H9 (cell line): ENCODE data around the gene SLC26A6. TPM values are rescaled to one million over a fixed set of nuclear protein-coding genes. Genes with fewer than 3 reads are reported as not detected.
A peak's percentile ranks its signal among the peaks of the same experiment; 100 is the strongest.

Experiments
- DNase-seq: peaks from one replicate; pipeline ENCODE4 v3.0.0-alpha.2; 2017
- H2AFZ ChIP-seq: one replicate; pipeline ENCODE4 v1.6.1; 2013; ENCODE audit warnings: mild to moderate bottlenecking, low read length, control low read depth, moderate library complexity
- H2AK5ac ChIP-seq: 2 replicates; pipeline ENCODE4 v1.6.1; 2013; ENCODE audit warnings: low read length, control low read depth, mixed read lengths; ENCODE audit not compliant: insufficient read length
- H2BK120ac ChIP-seq: one replicate; pipeline ENCODE4 v1.6.1; 2013; ENCODE audit warnings: low read depth, mild to moderate bottlenecking, low read length, control low read depth, inconsistent platforms; ENCODE audit not compliant: poor library complexity, severe bottlenecking
- H2BK12ac ChIP-seq: 2 replicates; pipeline ENCODE4 v1.6.1; 2013; ENCODE audit warnings: low read length, control low read depth, mixed read lengths, low read depth; ENCODE audit not compliant: insufficient read length
- H2BK15ac ChIP-seq: 2 replicates; pipeline ENCODE4 v1.6.1; 2013; ENCODE audit warnings: low read depth, low read length, control low read depth
- H2BK20ac ChIP-seq: one replicate; pipeline ENCODE4 v1.6.1; 2013; ENCODE audit warnings: low read depth, mild to moderate bottlenecking, low read length, control low read depth, inconsistent platforms; ENCODE audit not compliant: poor library complexity, severe bottlenecking
- H2BK5ac ChIP-seq: 2 replicates; pipeline ENCODE4 v1.6.1; 2013; ENCODE audit warnings: low read length, control low read depth, mixed read lengths; ENCODE audit not compliant: insufficient read length
- H3K14ac ChIP-seq: 2 replicates; pipeline ENCODE4 v1.6.1; 2013; ENCODE audit warnings: low read length, control low read depth; ENCODE audit not compliant: insufficient read depth
- H3K18ac ChIP-seq: 2 replicates; pipeline ENCODE4 v1.6.1; 2013; ENCODE audit warnings: low read depth, mild to moderate bottlenecking, mixed read lengths, low read length, control low read depth; ENCODE audit not compliant: insufficient read length
- H3K23ac ChIP-seq: 2 replicates; pipeline ENCODE4 v1.6.1; 2013; ENCODE audit warnings: low read length, control low read depth, mixed read lengths, low read depth; ENCODE audit not compliant: insufficient read length
- H3K23me2 ChIP-seq: 2 replicates; pipeline ENCODE4 v1.6.1; 2013; ENCODE audit warnings: low read depth, mild to moderate bottlenecking, mixed read lengths, low read length, control low read depth; ENCODE audit not compliant: insufficient read length, poor library complexity, severe bottlenecking
- H3K27ac ChIP-seq: 2 replicates; pipeline ENCODE4 v1.5.1; 2013; ENCODE audit warnings: low read length, control low read depth, mixed read lengths, low read depth; ENCODE audit not compliant: insufficient read length
- H3K27me3 ChIP-seq: 2 replicates; pipeline ENCODE4 v1.6.1; 2013; ENCODE audit warnings: low read length, control low read depth, inconsistent platforms; ENCODE audit not compliant: insufficient read depth
- H3K4ac ChIP-seq: 2 replicates; pipeline ENCODE4 v1.6.1; 2013; ENCODE audit warnings: low read depth, mild to moderate bottlenecking, control low read depth, inconsistent platforms, low read length, moderate library complexity
- H3K4me1 ChIP-seq: 2 replicates; pipeline ENCODE4 v1.6.1; 2013; ENCODE audit warnings: low read length, control low read depth, inconsistent platforms; ENCODE audit not compliant: insufficient read depth
- H3K4me2 ChIP-seq: 2 replicates; pipeline ENCODE4 v1.6.1; 2013; ENCODE audit warnings: low read length, control low read depth, mixed read lengths; ENCODE audit not compliant: insufficient read length, insufficient read depth
- H3K56ac ChIP-seq: 2 replicates; pipeline ENCODE4 v1.6.1; 2013; ENCODE audit warnings: low read depth, mild to moderate bottlenecking, mixed read lengths, low read length, control low read depth; ENCODE audit not compliant: insufficient read length
- H3K79me1 ChIP-seq: 2 replicates; pipeline ENCODE4 v1.6.1; 2013; ENCODE audit warnings: low read depth, mild to moderate bottlenecking, moderate library complexity, low read length, control low read depth, inconsistent platforms; ENCODE audit not compliant: insufficient read depth, poor library complexity, severe bottlenecking
- H3K79me2 ChIP-seq: 2 replicates; pipeline ENCODE4 v1.6.1; 2013; ENCODE audit warnings: low read length, control low read depth, inconsistent platforms; ENCODE audit not compliant: insufficient read depth
- H3K9ac ChIP-seq: 2 replicates; pipeline ENCODE4 v1.6.1; 2013; ENCODE audit warnings: low read length, control low read depth, mixed read lengths; ENCODE audit not compliant: insufficient read length; ENCODE audit errors: extremely low read depth
- H3K9me3 ChIP-seq: one replicate; pipeline ENCODE4 v1.6.1; 2013; ENCODE audit warnings: low read depth, low read length, inconsistent platforms; ENCODE audit not compliant: control insufficient read depth
- H3T11ph ChIP-seq: one replicate; pipeline ENCODE4 v1.6.1; 2013; ENCODE audit warnings: mild to moderate bottlenecking, low read length, control low read depth, inconsistent platforms
- H4K20me1 ChIP-seq: one replicate; pipeline ENCODE4 v1.6.1; 2013; ENCODE audit not compliant: control insufficient read depth, insufficient read length, insufficient read depth
- H4K5ac ChIP-seq: 2 replicates; pipeline ENCODE4 v1.6.1; 2013; ENCODE audit warnings: low read depth, mild to moderate bottlenecking, mixed read lengths, low read length, control low read depth; ENCODE audit not compliant: insufficient read length
- H4K8ac ChIP-seq: replicated peaks from 2 replicates; pipeline ENCODE4 v1.6.1; 2013; ENCODE audit warnings: low read length, control low read depth, mixed read lengths, low read depth; ENCODE audit not compliant: insufficient read length
- H4K91ac ChIP-seq: 2 replicates; pipeline ENCODE4 v1.6.1; 2013; ENCODE audit warnings: low read depth, mild to moderate bottlenecking, moderate library complexity, mixed read lengths, low read length, control low read depth; ENCODE audit not compliant: insufficient read length
- H3K27ac Mint-ChIP-seq, 3 experiments: 2 replicates in 2 of 3; 3 replicates in 1 of 3; pipeline ENCODE4 v1.8.0; 2020 to 2021; ENCODE audit warnings: mixed read lengths in 3 of 3, mild to moderate bottlenecking in 1 of 3, moderate library complexity in 1 of 3
- H3K27me3 Mint-ChIP-seq: 2 replicates; pipeline ENCODE4 v1.8.0; 2021; ENCODE audit warnings: low read depth, mild to moderate bottlenecking, moderate library complexity, mixed read lengths
- H3K36me3 Mint-ChIP-seq, 3 experiments: 2 replicates in 2 of 3; 3 replicates in 1 of 3; pipeline ENCODE4 v1.8.0; 2020 to 2021; ENCODE audit warnings: low read depth in 3 of 3, mixed read lengths in 3 of 3; ENCODE audit not compliant: insufficient read depth in 1 of 3
- H3K4me1 Mint-ChIP-seq, 2 experiments: 2 replicates each; pipeline ENCODE4 v1.8.0; 2020; ENCODE audit warnings: mixed read lengths in 2 of 2
- H3K4me3 Mint-ChIP-seq, 2 experiments: 2 replicates in 1 of 2; 3 replicates in 1 of 2; pipeline ENCODE4 v1.8.0; 2020 to 2021; ENCODE audit warnings: mild to moderate bottlenecking in 2 of 2, mixed read lengths in 2 of 2, moderate library complexity in 1 of 2
- H3K9me3 Mint-ChIP-seq, 2 experiments: 2 replicates in 1 of 2; 3 replicates in 1 of 2; pipeline ENCODE4 v1.8.0; 2020; ENCODE audit warnings: mild to moderate bottlenecking in 2 of 2, mixed read lengths in 2 of 2, moderate library complexity in 1 of 2
- CTCF ChIP-seq: fragments of 200-600 bp; sonication (generic); conservative IDR thresholded peaks from 3 replicates; pipeline ENCODE4 v1.8.0; 2021; ENCODE audit warnings: antibody characterized with exemption, mild to moderate bottlenecking
- WGBS: extraction: QIAGEN DNeasy Blood & Tissue Kit; methylation state at CpG from one replicate; pipeline ENCODE4 v1.1.7; 2013; ENCODE audit warnings: missing lambda C conversion rate, low lambda C conversion rate, mixed read lengths; ENCODE audit not compliant: insufficient read length; ENCODE audit errors: extremely low coverage; 5-methylcytosine and 5-hydroxymethylcytosine counted together
- total RNA-seq: library from RNA; stranded (reverse); gene quantifications from 2 replicates; pipeline ENCODE4 v1.2.1, GENCODE V29; 2021

SLC26A6 gene
- total RNA-seq, 1 experiment from 2014 or later: 61.3 TPM

GRCh38 chr3:48636149-48636655 is 941 bp upstream of the SLC26A6 start:
- no peak overlapping the region for H2BK12ac ChIP-seq
- Mint-ChIP-seq H3K36me3 (peaks cover 16 to 50% (median 50%) of the 10 kb centered on the region in 3 experiments; a peak in 6 of 7 replicates), H3K27me3 (no peaks in the 10 kb centered on the region; the same call in 1 of the 2 replicates), H3K27ac (peak overlapping the region; percentile 87 to 96 (median 89)), H3K4me3 (peak overlapping the region; percentile 79 to 90), H3K9me3 (no peaks in the 10 kb centered on the region), H3K4me1 (peaks cover 28 to 31% of the 10 kb centered on the region in 2 experiments)
- peak overlapping the region; percentile 44 for H3K4me2 ChIP-seq
- no peak overlapping the region for H3K18ac ChIP-seq
- H3T11ph ChIP-seq: no peak overlapping the region
- no peak overlapping the region for H4K8ac ChIP-seq
- H2BK15ac ChIP-seq: no peak overlapping the region
- no peak overlapping the region for H3K27ac ChIP-seq
- H2BK5ac ChIP-seq: no peak overlapping the region
- no peaks in the 10 kb centered on the region for H3K79me2 ChIP-seq
- TF ChIP-seq CTCF: no peak
- peaks cover 6% of the 10 kb centered on the region for H3K23me2 ChIP-seq
- no peaks in the 10 kb centered on the region for H3K27me3 ChIP-seq
- H4K5ac ChIP-seq: no peak overlapping the region
- H3K23ac ChIP-seq: no peak overlapping the region
- no peak overlapping the region for H3K56ac ChIP-seq
- H3K9ac ChIP-seq: peak overlapping the region; percentile 27
- no peak overlapping the region for H2BK20ac ChIP-seq
- H3K79me1 ChIP-seq: no peaks in the 10 kb centered on the region
- no peaks in the 10 kb centered on the region for H3K9me3 ChIP-seq
- WGBS: no CpG with 5 or more reads among the region's 10 CpGs
- H4K91ac ChIP-seq: no peak overlapping the region
- no peak overlapping the region for H3K14ac ChIP-seq
- H3K4me1 ChIP-seq: peaks cover 2% of the 10 kb centered on the region
- no peak overlapping the region for H2BK120ac ChIP-seq
- peaks cover 2% of the 10 kb centered on the region for H4K20me1 ChIP-seq
- no peak overlapping the region for H3K4ac ChIP-seq
- no peak overlapping the region for H2AFZ ChIP-seq
- H2AK5ac ChIP-seq: no peak overlapping the region
- DNase-seq: no peak
